GM23248 (cell line): ENCODE measurements around the gene FREY1. TPM values are rescaled to one million over a fixed set of nuclear protein-coding genes. Genes with fewer than 3 reads are reported as not detected.

Experiments
- DNase-seq: peaks from one replicate; pipeline ENCODE4 v3.0.0-alpha.2; 2015
- H2AFZ ChIP-seq: fragments of 200-600 bp; sonication (generic); 2 replicates; pipeline ENCODE4 v1.6.1; 2016; ENCODE audit warnings: antibody characterized with exemption
- H3F3A ChIP-seq: fragments of 200-600 bp; sonication (generic); 2 replicates; pipeline ENCODE4 v1.6.1; 2016; ENCODE audit warnings: mild to moderate bottlenecking, antibody characterized with exemption, mixed run types; ENCODE audit not compliant: insufficient read depth
- H3K27ac ChIP-seq: fragments of 200-600 bp; sonication (generic); 2 replicates; pipeline ENCODE4 v1.5.1; 2016; ENCODE audit warnings: mild to moderate bottlenecking
- H3K27me3 ChIP-seq: fragments of 200-600 bp; sonication (generic); replicated peaks from 2 replicates; pipeline ENCODE4 v1.6.1; 2016; ENCODE audit warnings: mild to moderate bottlenecking; ENCODE audit not compliant: insufficient read depth
- H3K36me3 ChIP-seq: fragments of 200-600 bp; sonication (generic); 2 replicates; pipeline ENCODE4 v1.6.1; 2016; ENCODE audit warnings: low read depth, mild to moderate bottlenecking
- H3K4me1 ChIP-seq: fragments of 200-600 bp; sonication (generic); 2 replicates; pipeline ENCODE4 v1.6.1; 2016; ENCODE audit warnings: mild to moderate bottlenecking; ENCODE audit not compliant: insufficient read depth
- H3K4me2 ChIP-seq: fragments of 200-600 bp; sonication (generic); one replicate; pipeline ENCODE4 v1.6.1; 2016; ENCODE audit warnings: mild to moderate bottlenecking; ENCODE audit not compliant: unreplicated experiment
- H3K4me3 ChIP-seq: fragments of 200-600 bp; sonication (generic); 2 replicates; pipeline ENCODE4 v1.5.1; 2016; ENCODE audit warnings: mild to moderate bottlenecking
- H3K79me2 ChIP-seq: fragments of 200-600 bp; sonication (generic); 2 replicates; pipeline ENCODE4 v1.6.1; 2016; ENCODE audit warnings: mild to moderate bottlenecking; ENCODE audit not compliant: insufficient read depth
- H3K9ac ChIP-seq: fragments of 200-600 bp; sonication (generic); 2 replicates; pipeline ENCODE4 v1.6.1; 2016; ENCODE audit warnings: mild to moderate bottlenecking
- H3K9me2 ChIP-seq: fragments of 200-600 bp; sonication (generic); 2 replicates; pipeline ENCODE4 v1.6.1; 2016; ENCODE audit warnings: mixed run types, mild to moderate bottlenecking, moderate library complexity; ENCODE audit not compliant: insufficient read depth
- H3K9me3 ChIP-seq: fragments of 200-600 bp; sonication (generic); one replicate; pipeline ENCODE4 v1.6.1; 2017; ENCODE audit warnings: low read depth
- H4K20me1 ChIP-seq: fragments of 200-600 bp; sonication (generic); 2 replicates; pipeline ENCODE4 v1.6.0; 2016; ENCODE audit not compliant: insufficient read depth
- EZH2 ChIP-seq: fragments of 200-600 bp; sonication (generic); IDR thresholded peaks from 2 replicates; pipeline ENCODE4 v1.6.1; 2018; ENCODE audit warnings: antibody characterized with exemption, mild to moderate bottlenecking; ENCODE audit not compliant: insufficient read depth, poor library complexity, severe bottlenecking
- EZH2phosphoT487 ChIP-seq: fragments of 200-600 bp; sonication (generic); IDR thresholded peaks from 2 replicates; pipeline ENCODE4 v1.6.1; 2018; ENCODE audit warnings: antibody characterized with exemption, moderate library complexity, mild to moderate bottlenecking, low read depth; ENCODE audit not compliant: insufficient read depth
- WGBS, 2 experiments: methylation state at CpG; one replicate each; pipeline ENCODE4 v1.1.6; 2015 to 2017; ENCODE audit warnings: low lambda C conversion rate in 2 of 2, low coverage in 1 of 2; ENCODE audit errors: missing lambda C conversion rate in 2 of 2; 5-methylcytosine and 5-hydroxymethylcytosine counted together
- in situ Hi-C: fragments of 300-500 bp; cut with MboI; formaldehyde crosslinking; loops from 2 replicates; pipeline ENCODE4 v1.15.0; 2020
- polyA plus RNA-seq: library from polyadenylated mRNA; unstranded; fragments of >200 nt; fragmentation: Nextera tagmentation; extraction: Ambion mirVana; gene quantifications from 2 replicates; pipeline ENCODE4 v1.2.1, GENCODE V29; 2016
- total RNA-seq: library from RNA; depleted of rRNA; stranded (reverse); fragments of >200 nt; shearing (Covaris generic); gene quantifications from 2 replicates; pipeline ENCODE4 v1.2.3, GENCODE V29; 2014

The FREY1 gene
- total and polyA plus RNA-seq, 2 experiments from 2014 or later, result not detected

- Histone ChIP-seq H3K27me3 (peaks cover 12% of the 10 kb centered on the region), H3K4me1 (peaks cover 7% of the 10 kb centered on the region), H4K20me1 (no peaks in the 10 kb centered on the region), H2AFZ (peak overlapping the region; percentile 97), H3K9me2 (no peaks in the 10 kb centered on the region), H3K9me3 (no peaks in the 10 kb centered on the region), H3F3A (no peaks in the 10 kb centered on the region), H3K79me2 (peaks cover 22% of the 10 kb centered on the region), H3K4me2 (peak overlapping the region; percentile 94), H3K36me3 (no peaks in the 10 kb centered on the region), H3K9ac (no peak overlapping the region; the same call in 1 of the 2 replicates), H3K27ac (no peak overlapping the region), H3K4me3 (peak overlapping the region; percentile 99)
- no peak for DNase-seq
- 58 to 65% methylated on average over 7 of the region's 7 CpGs for WGBS, 2 experiments
- no peak for TF ChIP-seq EZH2
- in situ Hi-C loops, result no loop called here
Observed at GRCh38 chr11:45918962-45919675, 12.0 kb upstream of the FREY1 start.

DNA sequence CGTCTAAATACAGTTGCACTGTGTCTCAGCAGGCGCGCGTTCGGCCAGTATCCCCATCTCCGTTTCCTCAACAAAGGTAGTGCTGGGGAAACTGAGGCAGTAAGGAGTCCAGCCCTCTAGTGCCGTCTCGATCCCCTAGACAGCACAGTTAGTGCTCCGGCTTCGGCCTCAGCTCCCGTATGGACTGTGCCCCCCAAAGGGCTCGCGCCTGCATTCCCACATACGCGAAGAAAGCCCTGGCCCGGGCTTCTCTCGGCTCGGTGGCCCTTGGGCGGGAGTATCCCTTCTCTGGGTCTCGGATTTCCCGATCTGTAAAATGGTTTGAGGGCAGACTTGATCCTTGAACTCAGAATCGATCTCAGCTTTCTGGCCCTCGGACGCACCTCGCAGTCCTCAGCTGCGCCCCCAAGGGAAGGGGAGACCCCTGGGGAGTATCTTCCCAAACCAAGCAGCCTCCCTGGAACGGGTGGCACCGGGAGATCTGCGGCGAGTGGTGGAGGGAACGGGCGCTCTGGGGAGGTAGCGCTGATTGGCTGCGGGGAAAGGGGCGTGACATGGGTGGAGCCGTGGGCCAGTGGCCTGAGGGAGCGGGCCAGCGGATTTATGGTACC, 11.4 kb upstream of the FREY1 start:
- Histone ChIP-seq H4K20me1 (no peaks in the 10 kb centered on the region), H3K79me2 (peaks cover 22% of the 10 kb centered on the region), H2AFZ (peak overlapping the region; percentile 97), H3F3A (no peaks in the 10 kb centered on the region), H3K27ac (peak overlapping the region; percentile 72), H3K9me2 (no peaks in the 10 kb centered on the region), H3K4me3 (peak overlapping the region; percentile 99), H3K27me3 (peaks cover 11% of the 10 kb centered on the region), H3K4me2 (peak overlapping the region; percentile 94), H3K4me1 (peaks cover 7% of the 10 kb centered on the region), H3K9ac (peak overlapping the region; percentile 98), H3K36me3 (no peaks in the 10 kb centered on the region; the same call in 1 of the 2 replicates), H3K9me3 (no peaks in the 10 kb centered on the region)
- in situ Hi-C loops, result no loop called here
- peak; percentile 89 for DNase-seq
- WGBS, 2 experiments, result 2% methylated on average over 38 of the region's 38 CpGs
- TF ChIP-seq EZH2 (no peak), EZH2phosphoT487 (no peak)

DNA sequence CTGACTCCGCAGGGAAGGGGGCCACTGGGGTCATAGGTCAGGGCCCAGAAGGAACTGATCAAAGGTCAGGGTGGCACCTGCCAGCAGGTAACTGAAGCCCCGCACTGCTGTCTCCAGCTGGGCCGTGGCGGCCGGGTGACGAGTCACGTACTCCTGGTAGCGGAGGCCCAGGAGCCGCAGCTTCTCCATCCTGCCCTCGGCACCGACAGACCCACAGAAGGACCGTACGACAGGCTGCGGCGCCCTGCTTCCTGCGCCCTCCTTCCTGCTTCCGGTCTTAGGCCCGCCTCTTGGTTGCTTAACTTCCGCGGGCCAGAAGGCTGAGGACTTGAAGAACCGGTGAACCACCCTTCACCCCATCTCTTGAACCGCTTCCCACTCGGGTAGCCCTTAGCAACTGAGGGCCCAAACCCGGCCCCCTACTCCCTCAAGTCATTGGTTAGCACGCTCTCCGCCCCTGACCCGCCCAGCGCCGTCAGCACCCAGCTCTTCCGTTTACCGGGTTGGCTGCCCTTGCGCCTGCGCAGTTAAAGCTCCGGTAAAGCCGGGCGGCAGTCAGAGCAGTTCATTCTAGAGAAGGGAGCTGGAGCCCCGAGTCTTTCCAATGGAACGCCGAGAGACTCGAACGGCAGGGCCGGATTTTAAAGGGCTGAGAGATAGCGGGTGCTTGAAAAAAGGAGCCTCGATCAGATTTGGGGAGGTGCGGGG, 10.7 kb upstream of the FREY1 start, which contains the start of gene PEX16:
Gene PEX16 (minus strand): TSS at position 255 of the 708 bp plus-strand sequence. CDS start 66 bp downstream, at position 189.
- Histone ChIP-seq H3K4me2 (peak within 1 kb of the TSS; percentile 94), H3K79me2 (peaks cover 22% of the 10 kb centered on the region), H4K20me1 (no peaks in the 10 kb centered on the region), H3K4me3 (peak within 1 kb of the TSS; percentile 99), H3K27ac (peak within 1 kb of the TSS; percentile 72), H3K36me3 (no peaks in the 10 kb centered on the region; the same call in 1 of the 2 replicates), H3K27me3 (0 out of 2 replicates have a peak, but pooled peaks cover 5% of the 10 kb centered on the region), H2AFZ (peak within 1 kb of the TSS; percentile 97), H3K4me1 (peaks cover 7% of the 10 kb centered on the region), H3K9ac (peak within 1 kb of the TSS; percentile 98), H3K9me2 (no peaks in the 10 kb centered on the region), H3F3A (no peaks in the 10 kb centered on the region), H3K9me3 (no peaks in the 10 kb centered on the region)
- TF ChIP-seq EZH2, result no peak
- TF ChIP-seq EZH2phosphoT487, result no peak
- DNase-seq, result peak; percentile 99
- in situ Hi-C loops, result no loop called here
- 1 to 2% methylated on average over 45 of the region's 45 CpGs for WGBS, 2 experiments

GRCh38 chr11:45917286-45917622, 10.2 kb upstream of the FREY1 start:
- Histone ChIP-seq H4K20me1 (no peaks in the 10 kb centered on the region), H3K27ac (peak overlapping the region; percentile 72), H3K9me2 (no peaks in the 10 kb centered on the region), H3K9me3 (no peaks in the 10 kb centered on the region), H3K4me3 (peak overlapping the region; percentile 99), H3K4me2 (peak overlapping the region; percentile 94), H3F3A (no peaks in the 10 kb centered on the region), H2AFZ (peak overlapping the region; percentile 97), H3K36me3 (no peaks in the 10 kb centered on the region; the same call in 1 of the 2 replicates), H3K27me3 (no peaks in the 10 kb centered on the region), H3K9ac (peak overlapping the region; percentile 98), H3K4me1 (peaks cover 7% of the 10 kb centered on the region), H3K79me2 (peaks cover 22% of the 10 kb centered on the region)
- peak; percentile 30 for DNase-seq
- in situ Hi-C loops, result no loop called here
- WGBS, 2 experiments, result 6 to 9% methylated on average over 11 to 15 of the region's 16 CpGs
- TF ChIP-seq EZH2 (no peak), EZH2phosphoT487 (no peak)
